ENCODE measurements around the gene CTDNEP1. TPM values are rescaled to one million over a fixed set of nuclear protein-coding genes. Genes with fewer than 3 reads are reported as not detected.

Gene CTDNEP1
- polyA plus RNA-seq, 2 of the 4 experiments (the other 2 are of a cell fraction): 145 to 161 TPM

DNA sequence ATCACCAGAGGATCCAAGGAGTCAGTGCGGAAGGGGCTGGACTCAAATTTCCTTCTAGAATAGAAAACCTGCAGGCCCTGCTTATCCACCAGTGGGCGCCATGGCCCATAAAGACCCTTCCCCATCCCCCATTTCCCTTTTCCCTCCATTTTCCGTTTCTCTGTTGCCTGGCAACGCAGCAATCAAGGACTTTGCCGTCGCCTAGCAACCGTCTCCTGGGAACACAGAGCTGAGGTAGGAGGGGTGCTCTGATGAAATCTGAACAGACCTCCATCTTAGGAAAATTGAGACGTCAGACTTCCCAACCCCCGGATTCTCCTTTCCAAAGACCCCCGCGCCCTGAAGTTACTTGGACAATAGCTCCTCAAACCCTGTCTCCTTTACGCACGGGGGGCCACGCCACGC, 37.6 kb downstream of the CTDNEP1 start:
- Histone ChIP-seq H3K4me1 (peaks cover 37% of the 10 kb centered on the region), H3K9me3 (no peaks in the 10 kb centered on the region), H3K4me2 (peak overlapping the region; percentile 96), H3K4me3 (peak overlapping the region; percentile 47), H3K27ac (peak overlapping the region; percentile 12 to 79; a peak in 4 of 6 replicates)
- DNase-seq (ENCODE audit: low read depth in 1 of 2, low spot score in 1 of 2) (peak; percentile 94 to 96), FAIRE-seq (peak; percentile 63), ATAC-seq (peak; percentile 11 to 16; a peak in 4 of 6 replicates)
- 11% methylated on average over 15 of the region's 15 CpGs for WGBS (ENCODE audit: missing lambda C conversion rate)
- TF ChIP-seq, protein P1, sequence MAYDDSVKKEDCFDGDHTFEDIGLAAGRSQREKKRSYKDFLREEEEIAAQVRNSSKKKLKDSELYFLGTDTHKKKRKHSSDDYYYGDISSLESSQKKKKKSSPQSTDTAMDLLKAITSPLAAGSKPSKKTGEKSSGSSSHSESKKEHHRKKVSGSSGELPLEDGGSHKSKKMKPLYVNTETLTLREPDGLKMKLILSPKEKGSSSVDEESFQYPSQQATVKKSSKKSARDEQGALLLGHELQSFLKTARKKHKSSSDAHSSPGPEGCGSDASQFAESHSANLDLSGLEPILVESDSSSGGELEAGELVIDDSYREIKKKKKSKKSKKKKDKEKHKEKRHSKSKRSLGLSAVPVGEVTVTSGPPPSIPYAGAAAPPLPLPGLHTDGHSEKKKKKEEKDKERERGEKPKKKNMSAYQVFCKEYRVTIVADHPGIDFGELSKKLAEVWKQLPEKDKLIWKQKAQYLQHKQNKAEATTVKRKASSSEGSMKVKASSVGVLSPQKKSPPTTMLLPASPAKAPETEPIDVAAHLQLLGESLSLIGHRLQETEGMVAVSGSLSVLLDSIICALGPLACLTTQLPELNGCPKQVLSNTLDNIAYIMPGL (CRISPR knock-in tag; IDR thresholded peaks at IDR 0.05; ENCODE audit: borderline replicate concordance): no peak
- TF ChIP-seq FOXS1 (CRISPR knock-in tag; IDR thresholded peaks at IDR 0.05): no peak
- no peak for TF ChIP-seq FOSL2 (IDR thresholded peaks at IDR 0.05)
- TF ChIP-seq FOSL2 (CRISPR knock-in tag; IDR thresholded peaks at IDR 0.05): 0 out of 2 replicates have a peak, but pooled peaks have one; percentile 4
- no peak for TF ChIP-seq JUN (IDR thresholded peaks at IDR 0.05)
- peak; percentile 72 for TF ChIP-seq TFCP2L1 (CRISPR knock-in tag; IDR thresholded peaks at IDR 0.05)
- TF ChIP-seq SMC3 (IDR thresholded peaks at IDR 0.05): peak; percentile 39
- peak; percentile 62 for TF ChIP-seq CHD2 (IDR thresholded peaks at IDR 0.05; ENCODE audit: low read length, partially characterized antibody)
- TF ChIP-seq EHF (CRISPR knock-in tag; IDR thresholded peaks at IDR 0.05): no peak
- peak in 1 of 2 experiments; percentile 33; a peak in 1 of 5 replicates for TF ChIP-seq RAD21 (conservative IDR thresholded peaks at IDR 0.05 in 1 of 2, IDR thresholded peaks at IDR 0.05 in 1 of 2)
- TF ChIP-seq, protein P2, sequence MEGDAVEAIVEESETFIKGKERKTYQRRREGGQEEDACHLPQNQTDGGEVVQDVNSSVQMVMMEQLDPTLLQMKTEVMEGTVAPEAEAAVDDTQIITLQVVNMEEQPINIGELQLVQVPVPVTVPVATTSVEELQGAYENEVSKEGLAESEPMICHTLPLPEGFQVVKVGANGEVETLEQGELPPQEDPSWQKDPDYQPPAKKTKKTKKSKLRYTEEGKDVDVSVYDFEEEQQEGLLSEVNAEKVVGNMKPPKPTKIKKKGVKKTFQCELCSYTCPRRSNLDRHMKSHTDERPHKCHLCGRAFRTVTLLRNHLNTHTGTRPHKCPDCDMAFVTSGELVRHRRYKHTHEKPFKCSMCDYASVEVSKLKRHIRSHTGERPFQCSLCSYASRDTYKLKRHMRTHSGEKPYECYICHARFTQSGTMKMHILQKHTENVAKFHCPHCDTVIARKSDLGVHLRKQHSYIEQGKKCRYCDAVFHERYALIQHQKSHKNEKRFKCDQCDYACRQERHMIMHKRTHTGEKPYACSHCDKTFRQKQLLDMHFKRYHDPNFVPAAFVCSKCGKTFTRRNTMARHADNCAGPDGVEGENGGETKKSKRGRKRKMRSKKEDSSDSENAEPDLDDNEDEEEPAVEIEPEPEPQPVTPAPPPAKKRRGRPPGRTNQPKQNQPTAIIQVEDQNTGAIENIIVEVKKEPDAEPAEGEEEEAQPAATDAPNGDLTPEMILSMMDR (IDR thresholded peaks at IDR 0.05): peak; percentile 64
- CTCF ChIA-PET: interaction anchor here (0.7 to 3.7 kb wide), 18 partner anchors 10 to 169 kb away, joined by 3 to 24 read pairs (median 4); partner anchors contain the start of genes DVL2, PHF23 and SLC16A11
- POLR2A ChIA-PET: interaction anchor here (0.9 kb wide), 1 partner anchor 43 kb away, joined by 3 read pairs; no protein-coding TSS in a partner anchor

DNA sequence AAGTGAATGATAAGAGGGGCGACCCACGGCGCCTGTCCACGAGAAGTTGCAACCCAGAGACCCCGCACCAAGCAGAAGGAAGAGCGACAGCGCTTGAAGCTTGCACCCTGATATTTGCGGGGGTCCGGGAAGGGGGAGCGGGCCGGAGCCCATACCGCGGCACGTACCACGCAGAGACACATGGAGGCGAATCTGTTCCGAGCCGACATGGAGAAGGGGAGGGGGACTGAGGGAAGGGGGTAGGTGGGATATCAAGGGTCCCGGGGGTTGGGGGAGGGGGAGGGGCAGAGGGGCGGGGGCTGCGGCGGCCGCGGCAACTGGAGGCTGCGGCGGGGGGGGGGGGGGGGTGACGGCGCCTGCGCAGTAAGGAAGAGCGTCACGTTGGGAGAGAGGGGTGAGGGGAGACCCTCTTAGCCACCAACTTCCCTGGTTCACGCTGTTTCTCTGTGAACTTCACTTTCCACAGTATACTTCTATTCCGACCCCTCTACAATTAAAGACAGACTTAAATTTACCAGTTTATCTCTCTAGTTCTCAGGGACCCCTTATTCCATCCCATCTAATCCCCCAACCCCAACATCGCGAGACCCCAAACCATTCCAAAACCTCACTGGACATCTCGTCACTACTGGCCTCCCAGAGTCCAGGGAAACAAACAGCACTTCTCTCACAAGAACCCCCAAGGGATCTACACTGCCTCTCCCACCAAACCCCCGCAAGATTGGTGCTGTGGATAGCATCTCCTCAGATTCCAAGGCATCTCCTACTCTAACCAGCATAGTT, 39.9 kb downstream of the CTDNEP1 start:
- H3K4me1 ChIP-seq: peaks cover 22% of the 10 kb centered on the region
- DNase-seq (ENCODE audit: low read depth in 1 of 2, low spot score in 1 of 2) (no peak), FAIRE-seq (no peak), ATAC-seq (no peak)
- no peak overlapping the region for H3K4me3 ChIP-seq
- H3K27ac ChIP-seq: no peak overlapping the region
- POLR2A ChIA-PET: no interaction called here
- H3K4me2 ChIP-seq: no peak overlapping the region
- H3K9me3 ChIP-seq: no peaks in the 10 kb centered on the region
- no peak for TF ChIP-seq CBX2 (IDR thresholded peaks at IDR 0.05; ENCODE audit: borderline replicate concordance, low read depth)
- no peak for TF ChIP-seq RNF2 (IDR thresholded peaks at IDR 0.05; ENCODE audit: borderline replicate concordance, low read depth)
- TF ChIP-seq PHF8 (IDR thresholded peaks at IDR 0.05; ENCODE audit: borderline replicate concordance, low read depth): no peak
- TF ChIP-seq EHF (CRISPR knock-in tag; IDR thresholded peaks at IDR 0.05): no peak
- no peak for TF ChIP-seq EHMT2 (IDR thresholded peaks at IDR 0.05; ENCODE audit: low read depth)
- no peak for TF ChIP-seq MAZ (IDR thresholded peaks at IDR 0.05; ENCODE audit: borderline replicate concordance, low read depth, low read length)
- no peak for TF ChIP-seq JUNB (IDR thresholded peaks at IDR 0.05)
- TF ChIP-seq MYC (IDR thresholded peaks at IDR 0.05; ENCODE audit: borderline replicate concordance, low read length): no peak
- TF ChIP-seq RFX5 (IDR thresholded peaks at IDR 0.05): no peak
- no peak for TF ChIP-seq FOSB (CRISPR knock-in tag; IDR thresholded peaks at IDR 0.05)
- no peak for TF ChIP-seq ZC3H11A (IDR thresholded peaks at IDR 0.05)
- TF ChIP-seq RAD21 (conservative IDR thresholded peaks at IDR 0.05 in 1 of 2, IDR thresholded peaks at IDR 0.05 in 1 of 2): no peak
- no peak for TF ChIP-seq SREBF2 (IDR thresholded peaks at IDR 0.05)
- no peak for TF ChIP-seq ZSCAN20 (CRISPR knock-in tag; IDR thresholded peaks at IDR 0.05)
- TF ChIP-seq EP300 (IDR thresholded peaks at IDR 0.05): no peak
- TF ChIP-seq, protein P3, sequence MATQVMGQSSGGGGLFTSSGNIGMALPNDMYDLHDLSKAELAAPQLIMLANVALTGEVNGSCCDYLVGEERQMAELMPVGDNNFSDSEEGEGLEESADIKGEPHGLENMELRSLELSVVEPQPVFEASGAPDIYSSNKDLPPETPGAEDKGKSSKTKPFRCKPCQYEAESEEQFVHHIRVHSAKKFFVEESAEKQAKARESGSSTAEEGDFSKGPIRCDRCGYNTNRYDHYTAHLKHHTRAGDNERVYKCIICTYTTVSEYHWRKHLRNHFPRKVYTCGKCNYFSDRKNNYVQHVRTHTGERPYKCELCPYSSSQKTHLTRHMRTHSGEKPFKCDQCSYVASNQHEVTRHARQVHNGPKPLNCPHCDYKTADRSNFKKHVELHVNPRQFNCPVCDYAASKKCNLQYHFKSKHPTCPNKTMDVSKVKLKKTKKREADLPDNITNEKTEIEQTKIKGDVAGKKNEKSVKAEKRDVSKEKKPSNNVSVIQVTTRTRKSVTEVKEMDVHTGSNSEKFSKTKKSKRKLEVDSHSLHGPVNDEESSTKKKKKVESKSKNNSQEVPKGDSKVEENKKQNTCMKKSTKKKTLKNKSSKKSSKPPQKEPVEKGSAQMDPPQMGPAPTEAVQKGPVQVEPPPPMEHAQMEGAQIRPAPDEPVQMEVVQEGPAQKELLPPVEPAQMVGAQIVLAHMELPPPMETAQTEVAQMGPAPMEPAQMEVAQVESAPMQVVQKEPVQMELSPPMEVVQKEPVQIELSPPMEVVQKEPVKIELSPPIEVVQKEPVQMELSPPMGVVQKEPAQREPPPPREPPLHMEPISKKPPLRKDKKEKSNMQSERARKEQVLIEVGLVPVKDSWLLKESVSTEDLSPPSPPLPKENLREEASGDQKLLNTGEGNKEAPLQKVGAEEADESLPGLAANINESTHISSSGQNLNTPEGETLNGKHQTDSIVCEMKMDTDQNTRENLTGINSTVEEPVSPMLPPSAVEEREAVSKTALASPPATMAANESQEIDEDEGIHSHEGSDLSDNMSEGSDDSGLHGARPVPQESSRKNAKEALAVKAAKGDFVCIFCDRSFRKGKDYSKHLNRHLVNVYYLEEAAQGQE (IDR thresholded peaks at IDR 0.05): no peak
- TF ChIP-seq, protein P4, sequence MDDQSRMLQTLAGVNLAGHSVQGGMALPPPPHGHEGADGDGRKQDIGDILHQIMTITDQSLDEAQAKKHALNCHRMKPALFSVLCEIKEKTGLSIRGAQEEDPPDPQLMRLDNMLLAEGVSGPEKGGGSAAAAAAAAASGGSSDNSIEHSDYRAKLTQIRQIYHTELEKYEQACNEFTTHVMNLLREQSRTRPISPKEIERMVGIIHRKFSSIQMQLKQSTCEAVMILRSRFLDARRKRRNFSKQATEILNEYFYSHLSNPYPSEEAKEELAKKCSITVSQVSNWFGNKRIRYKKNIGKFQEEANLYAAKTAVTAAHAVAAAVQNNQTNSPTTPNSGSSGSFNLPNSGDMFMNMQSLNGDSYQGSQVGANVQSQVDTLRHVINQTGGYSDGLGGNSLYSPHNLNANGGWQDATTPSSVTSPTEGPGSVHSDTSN (IDR thresholded peaks at IDR 0.05): no peak
- TF ChIP-seq KDM1A (IDR thresholded peaks at IDR 0.05; ENCODE audit: low read depth): no peak
- CTCF ChIA-PET: no interaction called here
- WGBS (ENCODE audit: missing lambda C conversion rate): 81% methylated on average over 28 of the region's 37 CpGs
